GM19452 (cell line): Measurements from ENCODE around the gene B3GNT2.

ENCODE experiments used
- ATAC-seq: cut with Tn5 transposase; IDR thresholded peaks from one replicate; pipeline ENCODE4 v1.9.1; 2021; ENCODE audit not compliant: unreplicated experiment

The B3GNT2 gene

DNA sequence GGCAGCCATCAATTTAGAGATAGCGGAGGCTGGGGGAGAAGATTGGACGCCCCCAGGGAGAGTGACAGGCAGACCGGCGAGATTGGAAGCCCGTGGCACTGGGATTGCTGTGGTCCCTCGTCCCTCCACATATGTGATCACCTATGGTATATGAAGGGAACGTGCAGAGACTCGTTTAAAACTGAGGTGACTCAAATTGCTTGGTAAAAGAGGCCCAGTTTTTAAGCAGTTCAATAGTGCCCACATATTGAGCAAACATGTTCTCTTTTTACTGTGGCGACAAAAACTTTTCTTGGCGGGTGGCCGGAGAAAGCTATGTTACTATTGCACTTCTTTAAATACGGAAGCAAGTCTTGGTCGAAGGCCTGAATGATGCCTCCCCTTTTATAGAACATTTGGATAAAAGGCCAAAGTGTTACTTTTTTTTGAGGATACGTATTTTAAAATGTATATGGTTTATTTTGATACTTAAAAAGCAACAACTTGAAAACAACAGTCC lies 9.1 kb downstream of the B3GNT2 start:
- ATAC-seq = no peak

DNA sequence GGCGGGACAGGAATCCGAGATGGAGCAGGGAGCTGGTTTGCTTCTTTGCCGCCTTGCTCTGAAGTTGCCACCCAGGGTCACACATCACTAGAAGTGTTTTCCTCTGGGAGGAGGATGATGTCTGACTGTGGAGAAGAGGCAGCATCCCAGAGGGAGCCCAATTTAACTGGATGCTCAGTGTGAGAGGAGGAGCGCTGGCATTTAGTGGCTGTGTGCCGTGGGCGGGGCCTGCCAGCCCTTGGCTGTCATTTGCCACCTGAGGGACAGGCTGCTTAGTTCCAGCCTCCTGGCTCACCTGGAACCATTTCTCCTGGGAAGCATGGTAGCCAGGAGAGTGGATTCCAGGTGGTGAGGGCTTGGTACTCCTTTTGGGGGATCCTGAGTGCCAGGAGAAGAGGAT lies 9.6 kb downstream of the B3GNT2 start:
- no peak for ATAC-seq

- ATAC-seq = no peak
Measured at GRCh38 chr2:62206024-62206423, 10.1 kb downstream of the B3GNT2 start.

- ATAC-seq = no peak
Measured at GRCh38 chr2:62207491-62207890, 11.6 kb downstream of the B3GNT2 start.

- ATAC-seq = no peak
Measured at GRCh38 chr2:62208074-62208757, 12.3 kb downstream of the B3GNT2 start.

GRCh38 chr2:62208758-62209114 lies 12.8 kb downstream of the B3GNT2 start:
- ATAC-seq = no peak

- no peak for ATAC-seq
Measured at GRCh38 chr2:62209427-62209991, 13.6 kb downstream of the B3GNT2 start.

- no peak for ATAC-seq
Measured at GRCh38 chr2:62215306-62216064, 19.6 kb downstream of the B3GNT2 start.

DNA sequence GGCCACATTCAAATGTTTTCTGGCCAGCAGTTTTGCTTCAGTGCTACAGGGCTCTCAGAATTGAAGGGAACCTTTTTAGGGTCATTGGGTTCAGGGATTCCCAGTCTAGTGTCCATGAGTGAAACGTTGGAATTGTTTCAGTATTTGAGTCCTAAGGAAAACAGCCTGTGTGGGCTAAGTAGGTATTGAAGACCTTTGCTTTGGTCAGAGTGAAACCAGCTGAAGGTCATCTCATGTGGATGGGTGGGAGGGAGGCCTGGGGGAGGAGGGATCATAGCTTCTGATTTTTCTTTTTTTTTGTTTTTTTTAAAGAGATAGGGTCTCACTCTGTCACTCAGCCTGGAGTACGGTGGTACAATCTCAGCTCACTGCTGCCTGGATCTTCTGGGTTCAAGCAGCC lies 20.2 kb downstream of the B3GNT2 start:
- no peak for ATAC-seq

GRCh38 chr2:62216616-62217015 lies 20.7 kb downstream of the B3GNT2 start:
- no peak for ATAC-seq

DNA sequence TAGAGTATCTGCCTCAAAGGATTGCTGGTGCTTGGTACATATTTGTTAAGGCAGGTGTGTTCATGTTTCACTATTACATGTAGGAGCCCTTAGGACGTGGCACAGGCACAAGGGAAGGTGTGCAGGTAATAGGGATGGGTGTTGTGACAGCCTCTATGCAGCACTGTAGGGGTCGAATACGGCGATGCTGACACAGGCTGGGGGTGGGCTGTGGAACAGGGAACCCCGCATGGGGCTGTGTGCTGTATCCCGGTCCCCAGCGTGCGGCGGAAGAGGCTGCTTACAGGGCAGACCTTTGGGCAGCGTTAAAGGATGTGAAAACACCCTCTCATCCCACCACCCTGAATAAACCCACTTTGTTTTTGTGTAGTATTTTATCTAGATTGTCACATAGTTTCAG lies 21.5 kb downstream of the B3GNT2 start:
- no peak for ATAC-seq

GRCh38 chr2:62217970-62218369 lies 22.1 kb downstream of the B3GNT2 start:
- no peak for ATAC-seq

- ATAC-seq = no peak
Measured at GRCh38 chr2:62219407-62220159, 23.7 kb downstream of the B3GNT2 start.

DNA sequence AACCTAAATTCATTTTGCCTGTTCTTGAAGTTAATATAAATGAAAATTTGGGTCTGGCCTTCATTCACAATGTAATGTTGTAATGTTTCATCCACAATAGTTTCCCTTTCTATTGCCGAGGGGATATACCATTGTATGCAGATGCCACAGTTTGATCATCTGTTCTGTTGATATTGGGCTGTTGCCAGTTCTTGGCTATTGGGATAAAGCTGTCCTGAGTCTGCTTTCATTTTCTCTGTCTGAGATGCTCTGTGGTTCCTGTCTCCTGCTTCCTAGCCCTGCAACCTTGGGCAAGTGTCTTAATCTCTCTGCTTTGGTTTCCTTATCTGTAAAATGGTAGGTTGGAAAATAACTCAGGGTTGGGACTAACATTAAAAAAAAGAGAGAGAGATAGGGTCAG lies 25.2 kb downstream of the B3GNT2 start:
- no peak for ATAC-seq

GRCh38 chr2:62222171-62222570 lies 26.3 kb downstream of the B3GNT2 start:
- ATAC-seq = no peak

- ATAC-seq = no peak
Measured at GRCh38 chr2:62222674-62223073, 26.8 kb downstream of the B3GNT2 start.

GRCh38 chr2:62224976-62225375 lies 29.1 kb downstream of the B3GNT2 start:
- ATAC-seq = no peak

GRCh38 chr2:62227386-62228075 lies 31.6 kb downstream of the B3GNT2 start:
- no peak for ATAC-seq

DNA sequence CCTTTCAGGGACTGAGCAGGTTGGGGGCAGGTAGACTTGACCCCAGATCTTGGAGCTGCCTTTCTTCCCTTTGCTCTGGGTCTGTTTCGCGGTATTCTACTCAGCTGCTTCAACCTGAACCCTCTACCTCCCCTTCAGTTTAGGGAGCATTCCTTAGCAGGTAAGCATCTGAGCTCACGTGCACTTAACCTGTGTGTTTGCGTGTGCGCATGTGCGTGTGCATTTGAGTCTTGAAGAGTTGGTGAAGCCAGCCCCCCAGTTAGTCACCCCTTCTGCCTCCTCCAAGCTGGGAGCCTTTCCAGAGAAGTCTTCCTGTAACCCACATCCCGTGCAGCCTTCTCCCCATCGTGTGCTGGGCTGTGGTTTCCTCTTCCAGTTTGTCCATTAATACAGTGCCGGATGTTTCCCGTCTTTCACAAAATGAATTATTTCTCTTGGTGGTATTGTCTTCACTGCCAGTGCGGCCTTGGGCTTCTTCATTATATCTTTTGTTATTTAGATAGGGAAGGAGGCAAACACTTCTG lies 33.2 kb downstream of the B3GNT2 start:
- no peak for ATAC-seq

DNA sequence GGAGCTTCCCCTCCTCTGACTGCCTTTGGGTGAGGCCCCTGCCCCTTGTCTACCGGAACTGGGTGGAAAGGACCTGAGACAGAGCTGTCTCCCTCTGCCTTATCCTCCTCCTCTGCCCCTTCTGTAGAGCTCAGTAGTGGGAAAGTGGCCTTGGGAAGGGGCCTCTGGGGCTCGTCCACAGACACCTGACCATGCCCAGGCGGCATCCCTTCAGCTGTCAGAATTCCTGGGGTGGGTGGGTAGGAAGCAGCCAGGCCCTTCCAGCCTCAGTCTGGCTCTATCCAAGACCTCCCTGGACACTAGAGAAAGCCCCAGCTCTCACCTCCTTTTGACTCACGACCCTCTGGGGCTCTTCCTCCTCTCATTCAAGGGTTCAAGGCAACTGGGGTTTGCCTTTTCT lies 35.6 kb downstream of the B3GNT2 start:
- no peak for ATAC-seq
